AG09309 (cell line): ENCODE results near the gene WNT4.

ENCODE experiments used
- DNase-seq: peaks from one replicate; pipeline ENCODE4 v3.0.0-alpha.2; 2010; ENCODE audit warnings: low read depth
- H3K4me3 ChIP-seq: 2 replicates; pipeline ENCODE4 v1.5.1; 2011; ENCODE audit warnings: mild to moderate bottlenecking, low read depth, low read length, moderate library complexity; ENCODE audit not compliant: control insufficient read depth
- TF ChIP-seq, protein P1 (sequence below): IDR thresholded peaks from 2 replicates; pipeline ENCODE4 v1.5.1; 2011; ENCODE audit warnings: mild to moderate bottlenecking, low read depth, low read length, inconsistent platforms; ENCODE audit not compliant: insufficient read depth, control insufficient read depth; ENCODE audit errors: missing control alignments

Gene WNT4

DNA sequence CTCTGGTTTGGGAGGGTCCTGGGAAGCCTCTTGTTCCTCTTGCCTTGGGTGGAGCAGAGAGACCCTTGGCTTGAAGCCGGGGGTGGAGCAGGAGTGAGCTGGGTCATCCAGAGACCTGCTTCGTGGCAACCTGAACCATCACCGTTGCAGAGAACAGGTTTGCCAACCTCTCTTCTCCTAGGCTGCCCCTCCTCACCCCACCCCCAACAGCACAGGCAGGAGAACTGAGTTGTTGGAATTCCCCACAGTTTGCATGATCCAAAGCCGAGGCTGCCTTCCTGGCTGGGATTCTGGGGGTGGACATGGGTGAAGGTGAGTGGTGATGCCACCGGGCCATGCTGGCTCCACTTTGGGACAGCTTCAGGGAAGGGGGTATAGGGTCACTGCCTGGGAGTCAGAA is 2.2 kb downstream of the WNT4 start:
- no peak overlapping the region for H3K4me3 ChIP-seq
- no peak for DNase-seq
- TF ChIP-seq, protein P1, sequence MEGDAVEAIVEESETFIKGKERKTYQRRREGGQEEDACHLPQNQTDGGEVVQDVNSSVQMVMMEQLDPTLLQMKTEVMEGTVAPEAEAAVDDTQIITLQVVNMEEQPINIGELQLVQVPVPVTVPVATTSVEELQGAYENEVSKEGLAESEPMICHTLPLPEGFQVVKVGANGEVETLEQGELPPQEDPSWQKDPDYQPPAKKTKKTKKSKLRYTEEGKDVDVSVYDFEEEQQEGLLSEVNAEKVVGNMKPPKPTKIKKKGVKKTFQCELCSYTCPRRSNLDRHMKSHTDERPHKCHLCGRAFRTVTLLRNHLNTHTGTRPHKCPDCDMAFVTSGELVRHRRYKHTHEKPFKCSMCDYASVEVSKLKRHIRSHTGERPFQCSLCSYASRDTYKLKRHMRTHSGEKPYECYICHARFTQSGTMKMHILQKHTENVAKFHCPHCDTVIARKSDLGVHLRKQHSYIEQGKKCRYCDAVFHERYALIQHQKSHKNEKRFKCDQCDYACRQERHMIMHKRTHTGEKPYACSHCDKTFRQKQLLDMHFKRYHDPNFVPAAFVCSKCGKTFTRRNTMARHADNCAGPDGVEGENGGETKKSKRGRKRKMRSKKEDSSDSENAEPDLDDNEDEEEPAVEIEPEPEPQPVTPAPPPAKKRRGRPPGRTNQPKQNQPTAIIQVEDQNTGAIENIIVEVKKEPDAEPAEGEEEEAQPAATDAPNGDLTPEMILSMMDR, result no peak

DNA sequence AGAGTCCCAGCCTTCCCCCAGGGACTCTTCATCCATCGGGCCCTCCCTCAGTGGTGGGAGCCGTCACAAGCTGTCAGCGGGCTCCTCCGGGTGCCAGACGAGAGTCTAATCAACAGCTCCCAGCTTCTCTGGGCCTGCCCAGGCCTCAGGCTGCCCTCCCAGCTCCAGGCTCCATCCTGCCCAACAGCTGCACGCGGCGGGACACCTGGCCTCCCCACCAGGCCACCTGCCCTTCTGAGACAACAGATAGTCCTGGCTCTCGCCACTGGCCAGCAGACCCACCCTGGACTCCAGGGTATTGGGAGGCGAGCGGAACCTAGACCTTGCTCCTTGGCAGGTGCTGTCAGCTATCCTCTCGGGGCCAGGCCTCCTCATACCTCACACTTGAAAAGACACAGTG is 3.1 kb downstream of the WNT4 start:
- H3K4me3 ChIP-seq, result no peak overlapping the region
- DNase-seq, result no peak
- TF ChIP-seq, protein P1, result no peak

DNA sequence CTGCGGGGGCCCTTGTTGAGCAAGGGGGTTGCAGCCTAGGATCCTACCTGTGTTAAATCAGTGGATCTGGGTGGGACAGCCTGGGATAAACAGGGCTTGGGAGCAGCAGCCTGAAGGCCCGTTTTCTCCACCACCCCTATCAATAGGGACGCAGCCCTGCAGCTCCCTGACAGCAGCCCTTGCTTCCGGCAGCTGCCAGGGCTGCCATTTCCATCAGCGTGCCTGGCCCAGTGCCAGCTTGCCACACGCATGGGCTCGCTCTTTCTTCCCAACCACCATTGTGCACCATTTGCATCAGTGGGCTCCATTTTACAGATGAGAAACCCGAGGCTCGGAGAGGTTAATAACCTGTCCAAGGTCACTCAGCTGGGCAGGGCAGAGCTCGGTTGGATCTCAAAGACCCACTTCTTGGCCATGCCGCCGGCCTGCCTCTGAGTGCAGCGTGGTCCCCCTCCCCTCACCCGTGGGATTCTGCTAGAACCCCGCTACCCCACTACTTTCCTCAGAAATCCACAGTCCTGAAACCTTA is 3.8 kb downstream of the WNT4 start:
- TF ChIP-seq, protein P1, result no peak
- no peak for DNase-seq

DNA sequence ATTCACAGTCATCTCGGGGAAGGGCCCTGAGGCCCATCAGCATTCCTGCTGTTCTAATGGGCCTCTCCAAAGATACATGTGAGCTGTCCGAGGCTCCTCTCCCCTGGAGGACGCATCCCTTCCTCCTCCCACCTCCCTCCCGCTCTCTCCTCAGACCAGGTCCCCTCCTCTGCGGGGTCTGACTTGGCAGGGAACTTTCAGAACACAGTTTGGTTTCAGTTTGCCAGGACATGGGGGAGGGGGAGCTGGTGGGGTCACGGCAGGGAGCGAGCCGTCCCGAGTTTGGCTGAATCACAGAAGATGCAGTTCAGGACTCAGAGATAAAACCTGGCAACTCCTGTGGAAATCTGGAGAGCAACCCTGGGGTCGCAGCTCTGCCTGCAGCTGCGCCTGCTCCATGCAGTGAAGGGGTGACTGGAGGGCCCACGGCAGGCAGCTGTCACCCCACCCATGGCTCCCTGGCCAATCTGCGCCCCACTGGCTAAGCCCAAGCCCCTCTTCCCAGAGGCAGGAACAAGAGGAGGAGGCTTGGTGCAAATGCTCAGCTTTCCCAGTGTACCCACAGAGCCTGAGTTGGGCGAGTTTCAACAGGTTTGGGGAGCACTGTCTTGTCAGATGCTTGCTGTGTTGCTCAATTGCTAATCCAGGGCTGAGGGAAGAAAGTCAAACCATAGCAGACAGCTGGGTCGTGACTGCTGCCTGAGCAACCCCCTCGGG is 5.7 kb downstream of the WNT4 start:
- TF ChIP-seq, protein P1, result no peak
- DNase-seq, result no peak

More for the DNA sequence above, 3.8 kb downstream of the WNT4 start:
- no peak overlapping the region for H3K4me3 ChIP-seq

DNA sequence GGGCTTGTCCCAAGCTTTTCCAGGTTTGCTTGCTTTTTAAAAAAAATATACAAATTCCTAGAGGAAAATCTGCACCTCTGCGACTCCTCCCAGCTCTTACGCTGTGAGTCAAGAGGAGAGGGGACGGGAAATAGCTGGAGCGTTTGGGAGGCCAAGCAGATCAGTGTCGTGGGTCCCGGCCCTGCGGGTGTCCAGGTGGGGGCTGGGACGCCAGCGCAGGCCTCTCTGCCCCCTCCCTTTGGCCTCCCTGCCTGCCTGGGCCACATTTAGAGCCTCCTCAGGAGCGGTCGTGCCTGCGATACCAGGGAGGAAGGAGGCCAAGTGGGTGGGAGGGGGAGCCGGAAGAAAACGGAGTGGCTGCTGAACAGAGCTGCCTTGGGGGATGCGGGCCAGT is 9.0 kb downstream of the WNT4 start:
- TF ChIP-seq, protein P1, result no peak
- H3K4me3 ChIP-seq, result no peak overlapping the region
- no peak for DNase-seq

More for the DNA sequence above, 5.7 kb downstream of the WNT4 start:
- no peak overlapping the region for H3K4me3 ChIP-seq

DNA sequence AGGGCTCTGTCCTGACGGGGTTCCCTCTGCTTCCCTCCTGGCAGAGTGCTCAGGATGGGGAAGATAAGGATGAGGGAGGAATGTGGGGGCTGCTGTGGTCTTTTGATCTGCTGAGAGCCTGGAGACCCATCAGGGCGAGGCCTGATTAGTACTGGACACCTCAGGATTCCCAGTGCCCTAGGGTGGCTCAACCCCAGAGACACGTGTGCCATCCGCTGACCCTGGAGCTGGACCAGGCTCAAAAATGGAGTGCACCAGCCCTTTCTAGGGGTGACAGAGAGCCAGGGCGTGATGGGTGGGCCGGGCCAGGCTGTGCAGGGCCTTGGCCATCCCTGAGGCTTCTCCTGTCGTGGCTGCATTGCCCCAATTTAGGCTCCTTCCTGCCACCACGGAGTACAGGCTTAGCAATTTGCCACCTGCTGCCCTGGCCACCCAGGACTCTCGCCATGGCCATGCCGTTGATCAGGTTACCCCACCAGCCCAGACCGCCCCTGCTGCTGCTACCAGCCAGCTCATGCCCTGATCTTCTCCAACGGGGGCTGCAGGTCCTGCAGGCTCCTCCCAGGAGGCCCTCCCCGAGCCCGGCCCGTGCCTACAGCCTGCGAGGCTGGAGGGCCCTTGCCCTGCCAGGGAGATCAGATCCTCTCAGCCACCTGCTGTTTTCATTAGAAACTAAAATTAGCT is 9.5 kb downstream of the WNT4 start:
- TF ChIP-seq, protein P1, result no peak
- no peak for DNase-seq
- H3K4me3 ChIP-seq, result no peak overlapping the region
